ENCODE measurements around the gene CMIP. TPM values are rescaled to one million over a fixed set of nuclear protein-coding genes. Genes with fewer than 3 reads are reported as not detected.

Gene CMIP
- total RNA-seq, 1 experiment from 2014 or later: 16.0 TPM

- DNase-seq (ENCODE audit: low read depth): no peak
- in situ Hi-C loops (cut with HindIII; ENCODE audit: low pct_unique_long_range_greater_than_20kb, low sequenced_read_pairs): no loop called here
Observed at GRCh38 chr16:81657781-81658180, 213.2 kb downstream of the CMIP start.

- DNase-seq (ENCODE audit: low read depth): no peak
- in situ Hi-C loops (cut with HindIII; ENCODE audit: low pct_unique_long_range_greater_than_20kb, low sequenced_read_pairs): no loop called here
Observed at GRCh38 chr16:81658373-81658772, 213.8 kb downstream of the CMIP start.

GRCh38 chr16:81659249-81659648, 214.6 kb downstream of the CMIP start:
- in situ Hi-C loops (cut with HindIII; ENCODE audit: low pct_unique_long_range_greater_than_20kb, low sequenced_read_pairs): no loop called here
- DNase-seq (ENCODE audit: low read depth): no peak

GRCh38 chr16:81661082-81661481, 216.5 kb downstream of the CMIP start:
- in situ Hi-C loops (cut with HindIII; ENCODE audit: low pct_unique_long_range_greater_than_20kb, low sequenced_read_pairs): no loop called here
- no peak for DNase-seq (ENCODE audit: low read depth)

GRCh38 chr16:81664153-81664552, 219.5 kb downstream of the CMIP start:
- in situ Hi-C loops (cut with HindIII; ENCODE audit: low pct_unique_long_range_greater_than_20kb, low sequenced_read_pairs): no loop called here
- DNase-seq (ENCODE audit: low read depth): no peak

- no peak for DNase-seq (ENCODE audit: low read depth)
- in situ Hi-C loops (cut with HindIII; ENCODE audit: low pct_unique_long_range_greater_than_20kb, low sequenced_read_pairs): no loop called here
Observed at GRCh38 chr16:81665588-81665987, 221.0 kb downstream of the CMIP start.

GRCh38 chr16:81666113-81666512, 221.5 kb downstream of the CMIP start:
- no peak for DNase-seq (ENCODE audit: low read depth)
- in situ Hi-C loops (cut with HindIII; ENCODE audit: low pct_unique_long_range_greater_than_20kb, low sequenced_read_pairs): no loop called here

- in situ Hi-C loops (cut with HindIII; ENCODE audit: low pct_unique_long_range_greater_than_20kb, low sequenced_read_pairs): no loop called here
- DNase-seq (ENCODE audit: low read depth): no peak
Observed at GRCh38 chr16:81668243-81669097, 223.9 kb downstream of the CMIP start.

- in situ Hi-C loops (cut with HindIII; ENCODE audit: low pct_unique_long_range_greater_than_20kb, low sequenced_read_pairs): no loop called here
- DNase-seq (ENCODE audit: low read depth): no peak
Observed at GRCh38 chr16:81669473-81670350, 225.1 kb downstream of the CMIP start.

GRCh38 chr16:81671738-81672597, 227.4 kb downstream of the CMIP start:
- DNase-seq (ENCODE audit: low read depth): no peak
- in situ Hi-C loops (cut with HindIII; ENCODE audit: low pct_unique_long_range_greater_than_20kb, low sequenced_read_pairs): no loop called here

GRCh38 chr16:81673432-81673831, 228.8 kb downstream of the CMIP start:
- in situ Hi-C loops (cut with HindIII; ENCODE audit: low pct_unique_long_range_greater_than_20kb, low sequenced_read_pairs): no loop called here

GRCh38 chr16:81675662-81676061, 231.1 kb downstream of the CMIP start:
- DNase-seq (ENCODE audit: low read depth): no peak

More at GRCh38 chr16:81673432-81673831, 228.8 kb downstream of the CMIP start:
- no peak for DNase-seq (ENCODE audit: low read depth)

GRCh38 chr16:81676066-81676882, 231.7 kb downstream of the CMIP start:
- no peak for DNase-seq (ENCODE audit: low read depth)
- in situ Hi-C loops (cut with HindIII; ENCODE audit: low pct_unique_long_range_greater_than_20kb, low sequenced_read_pairs): no loop called here

More at GRCh38 chr16:81675662-81676061, 231.1 kb downstream of the CMIP start:
- in situ Hi-C loops (cut with HindIII; ENCODE audit: low pct_unique_long_range_greater_than_20kb, low sequenced_read_pairs): no loop called here

- no peak for DNase-seq (ENCODE audit: low read depth)
- in situ Hi-C loops (cut with HindIII; ENCODE audit: low pct_unique_long_range_greater_than_20kb, low sequenced_read_pairs): no loop called here
Observed at GRCh38 chr16:81676883-81677737, 232.5 kb downstream of the CMIP start.

- in situ Hi-C loops (cut with HindIII; ENCODE audit: low pct_unique_long_range_greater_than_20kb, low sequenced_read_pairs): no loop called here
- no peak for DNase-seq (ENCODE audit: low read depth)
Observed at GRCh38 chr16:81678326-81679095, 233.9 kb downstream of the CMIP start.

Measured in Caki2 (cell line).